Measurements from ENCODE around the gene EHMT1. TPM values are rescaled to one million over a fixed set of nuclear protein-coding genes. Genes with fewer than 3 reads are reported as not detected.

Gene EHMT1
- total RNA-seq, 1 donor from 2014 or later, result 159 TPM

Small RNAs within 50 kb of the gene (microRNA-seq; reads per million reads assigned to microRNA genes)
- 2.4 reads per million for gene MIR602 (ENCODE audit: borderline number of aligned reads, unreplicated experiment)

Other genes starting within 250 kb of the EHMT1 start
- 31.7 and 33.8 TPM in 2 replicates for gene EXD3, start 195.8 kb upstream of the EHMT1 start, total RNA-seq
- gene NOXA1, start 195.6 kb upstream of the EHMT1 start, total RNA-seq, result 15.3 and 16.3 TPM in 2 replicates
- gene ENTPD8, start 177.6 kb upstream of the EHMT1 start, total RNA-seq, result 2.7 and 3.2 TPM in 2 replicates
- gene NSMF, start 159.7 kb upstream of the EHMT1 start, total RNA-seq, result 57.4 and 59.8 TPM in 2 replicates
- gene PNPLA7, start 68.6 kb upstream of the EHMT1 start, total RNA-seq, result 7.9 and 8.8 TPM in 2 replicates
- 27.9 and 30.2 TPM in 2 replicates for gene MRPL41, start 67.1 kb upstream of the EHMT1 start, total RNA-seq
- gene DPH7, start 40.1 kb upstream of the EHMT1 start, total RNA-seq, result 58.8 and 64.0 TPM in 2 replicates
- gene ZMYND19, start 28.5 kb upstream of the EHMT1 start, total RNA-seq, result 35.7 and 38.8 TPM in 2 replicates
- gene ARRDC1, start 13.3 kb upstream of the EHMT1 start, total RNA-seq, result 64.0 and 74.9 TPM in 2 replicates